Stimulated activated CD4-positive, alpha-beta T cell treated with anti-CD3 and anti-CD28 coated beads, Interleukin-2, amount 100 ng/mL, for 4 hours (primary cell): Measurements from ENCODE around the gene CDON.
A peak's percentile ranks its signal among the peaks of the same experiment; 100 is the strongest.

Experiments used
- DNase-seq: peaks from one replicate; pipeline ENCODE4 v3.0.0-alpha.2; 2020; ENCODE audit warnings: low read depth

CDON gene

GRCh38 chr11:126062679-126063506, at the start of gene CDON:
Gene CDON, minus strand, starts transcription at chr11:126062866. Its CDS starts 39,390 bp downstream, at chr11:126023476.
- DNase-seq = peak; percentile 83

DNA sequence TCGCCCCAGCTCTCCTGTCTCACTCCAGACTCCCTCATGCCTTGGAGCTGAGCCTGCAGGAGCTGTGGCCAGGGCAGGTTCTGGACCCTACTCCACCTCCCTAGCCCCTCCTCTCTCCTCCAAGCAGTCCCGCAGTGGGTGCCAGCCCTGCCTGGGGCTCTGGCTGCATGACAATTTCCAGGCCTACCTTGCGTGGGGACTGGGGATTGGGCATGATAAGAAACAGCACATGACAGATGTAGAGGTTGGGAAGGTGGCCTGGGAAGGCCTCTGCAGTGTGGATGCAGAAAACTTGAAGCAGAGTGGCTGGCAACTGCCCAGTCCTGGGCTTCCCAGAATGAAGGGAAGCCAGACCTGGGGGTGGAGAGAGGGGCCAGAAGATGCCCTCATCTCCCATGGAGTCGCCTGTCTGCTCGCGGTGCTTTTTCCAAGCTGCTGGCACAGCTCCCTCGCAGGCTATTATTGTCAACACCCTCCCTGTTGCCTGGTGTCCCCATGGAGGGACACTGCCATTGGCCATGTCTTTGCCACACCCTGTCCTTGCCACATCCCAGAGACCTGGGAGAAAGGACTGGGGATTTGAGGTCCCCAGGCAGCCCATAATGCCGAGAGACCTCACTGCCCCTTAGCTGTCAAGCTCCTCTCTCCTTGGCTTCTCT, 48.9 kb upstream of the CDON start:
- no peak for DNase-seq

- no peak for DNase-seq
Observed at GRCh38 chr11:126109941-126110731, 47.5 kb upstream of the CDON start.

DNA sequence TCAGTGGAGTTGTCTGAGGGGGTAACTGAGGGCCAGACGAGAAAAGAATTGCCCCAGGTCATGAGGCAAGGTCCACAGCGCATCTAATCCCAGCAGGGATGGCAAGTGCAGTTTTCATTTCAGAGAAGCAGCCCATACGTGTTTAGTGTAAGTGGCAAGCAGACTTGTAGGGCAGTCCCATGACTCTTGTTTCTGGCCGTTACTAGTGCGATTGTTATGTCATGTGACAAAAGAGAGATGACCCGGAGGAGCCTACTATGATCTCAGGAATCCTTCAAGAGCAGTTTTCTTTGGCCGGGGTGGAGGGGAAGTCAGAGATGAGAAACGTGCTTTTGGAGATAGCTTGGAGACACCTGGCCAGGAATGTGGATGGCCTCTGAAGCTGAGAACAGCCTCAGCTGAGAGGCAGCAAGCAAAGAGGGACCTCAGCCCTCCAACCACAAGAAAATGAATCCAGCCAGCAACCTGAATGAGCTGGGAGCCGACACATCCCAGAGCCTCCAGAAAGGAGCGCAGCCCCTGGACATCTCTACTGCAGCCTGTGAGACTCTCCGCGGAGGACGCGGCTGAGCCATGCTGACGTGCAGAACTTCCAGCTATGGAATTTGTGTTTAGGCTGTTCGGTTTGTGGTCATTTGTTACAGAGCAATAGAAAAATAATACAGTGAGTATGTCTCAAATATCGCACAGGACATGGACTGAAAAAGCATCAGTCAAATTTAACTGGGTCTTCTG, 44.1 kb upstream of the CDON start:
- no peak for DNase-seq

GRCh38 chr11:126105748-126106080, 43.0 kb upstream of the CDON start:
- DNase-seq = no peak

DNA sequence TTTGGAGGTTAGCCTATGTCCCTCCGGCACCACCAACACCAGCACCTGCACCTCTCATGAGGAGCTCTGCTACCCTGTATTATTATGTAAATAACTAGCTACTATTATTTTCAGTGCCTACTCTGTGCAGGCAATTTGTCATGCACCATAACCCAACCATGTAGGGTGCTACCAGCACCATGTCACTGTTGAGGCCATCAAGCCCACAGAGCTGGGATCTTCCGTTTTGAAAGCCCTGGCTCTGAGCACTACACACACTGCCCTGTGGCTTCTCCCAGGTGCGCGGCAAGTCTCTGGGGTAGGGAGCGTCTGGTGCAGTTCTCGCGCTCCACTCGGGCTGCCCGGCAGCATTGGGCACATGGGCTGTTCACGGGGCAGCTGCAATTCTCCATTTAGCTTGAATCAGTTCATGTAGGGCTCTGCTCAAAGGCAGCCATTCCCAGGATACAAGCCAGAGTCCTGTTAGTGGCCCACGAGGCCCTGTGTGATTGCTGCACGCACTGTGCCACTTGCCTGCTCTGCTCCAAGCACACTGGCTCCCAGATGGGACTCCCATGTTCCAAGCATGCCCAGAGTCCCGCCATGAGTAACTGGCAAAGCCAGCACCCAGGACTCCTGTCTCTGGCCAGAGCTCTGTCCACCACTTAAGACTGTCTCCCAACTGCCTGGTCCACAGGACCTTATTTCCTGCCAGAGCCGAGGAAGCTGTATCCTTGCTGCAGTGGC, 42.5 kb upstream of the CDON start:
- no peak for DNase-seq

DNA sequence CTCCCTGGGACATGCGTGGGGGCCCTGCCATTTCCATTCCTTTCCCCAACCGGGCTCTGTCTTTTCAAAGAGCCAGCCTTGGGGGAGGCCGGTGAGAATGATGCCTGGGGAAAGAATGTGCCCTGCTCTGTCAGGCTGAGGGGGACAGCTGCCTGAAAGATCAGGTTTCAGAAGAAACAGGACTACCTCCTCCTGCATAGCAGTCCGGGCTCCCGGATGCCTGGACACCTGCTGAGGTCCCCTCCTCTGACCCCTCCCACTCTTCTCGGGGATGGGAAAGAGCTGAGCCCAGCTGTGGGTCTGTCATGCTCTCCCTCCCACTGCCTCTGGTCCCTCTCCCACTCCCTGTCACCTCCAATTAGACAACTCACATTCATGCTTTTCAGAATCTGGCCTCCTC, 41.8 kb upstream of the CDON start:
- DNase-seq = no peak

DNA sequence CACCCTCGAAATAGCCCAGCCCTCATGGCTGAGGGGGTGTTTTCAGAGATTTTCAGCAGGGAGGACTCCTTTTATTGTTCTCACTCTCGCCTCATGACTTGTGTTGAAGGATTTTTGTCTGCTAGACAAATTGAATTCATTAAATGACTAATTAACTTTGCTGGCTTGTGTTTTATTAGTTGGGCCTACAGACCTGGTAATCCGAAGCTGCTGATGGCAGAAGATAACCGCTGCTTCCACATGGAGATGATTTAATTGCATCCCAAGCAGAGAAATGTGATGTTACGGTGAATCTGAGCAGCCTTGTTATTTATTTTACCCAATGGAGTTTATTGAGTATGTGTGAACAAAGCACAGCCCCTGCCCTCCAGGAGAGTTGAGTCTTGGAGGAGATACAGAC, 40.5 kb upstream of the CDON start:
- DNase-seq = no peak

DNA sequence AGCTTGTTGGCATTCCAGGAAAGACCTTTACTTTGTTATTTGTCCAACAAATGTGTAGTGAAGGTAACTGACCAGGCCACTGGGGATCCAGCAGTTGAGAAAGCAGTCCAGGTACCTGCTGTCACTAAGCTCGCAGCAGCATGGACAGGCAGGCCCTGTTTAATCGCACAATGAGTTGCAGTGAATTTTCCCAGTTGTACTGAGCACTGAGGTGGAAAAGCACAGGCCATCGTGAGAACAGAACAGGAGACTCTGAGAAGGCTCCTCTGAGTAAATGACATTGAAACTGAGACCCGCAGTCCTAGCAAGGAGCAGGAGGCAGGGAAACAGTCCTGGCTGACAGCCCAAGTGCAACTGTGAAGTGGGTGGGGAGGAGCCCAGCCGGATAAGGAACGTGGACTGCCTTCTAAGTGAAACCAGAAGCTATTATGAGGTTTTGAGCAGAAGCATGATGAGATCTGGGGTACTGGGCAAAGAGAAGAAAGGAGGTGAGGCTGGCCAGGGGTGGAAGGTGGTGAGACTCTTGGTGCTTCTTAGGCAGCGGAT, 39.8 kb upstream of the CDON start:
- DNase-seq = no peak

- DNase-seq = no peak
Observed at GRCh38 chr11:126101930-126102283, 39.2 kb upstream of the CDON start.

DNA sequence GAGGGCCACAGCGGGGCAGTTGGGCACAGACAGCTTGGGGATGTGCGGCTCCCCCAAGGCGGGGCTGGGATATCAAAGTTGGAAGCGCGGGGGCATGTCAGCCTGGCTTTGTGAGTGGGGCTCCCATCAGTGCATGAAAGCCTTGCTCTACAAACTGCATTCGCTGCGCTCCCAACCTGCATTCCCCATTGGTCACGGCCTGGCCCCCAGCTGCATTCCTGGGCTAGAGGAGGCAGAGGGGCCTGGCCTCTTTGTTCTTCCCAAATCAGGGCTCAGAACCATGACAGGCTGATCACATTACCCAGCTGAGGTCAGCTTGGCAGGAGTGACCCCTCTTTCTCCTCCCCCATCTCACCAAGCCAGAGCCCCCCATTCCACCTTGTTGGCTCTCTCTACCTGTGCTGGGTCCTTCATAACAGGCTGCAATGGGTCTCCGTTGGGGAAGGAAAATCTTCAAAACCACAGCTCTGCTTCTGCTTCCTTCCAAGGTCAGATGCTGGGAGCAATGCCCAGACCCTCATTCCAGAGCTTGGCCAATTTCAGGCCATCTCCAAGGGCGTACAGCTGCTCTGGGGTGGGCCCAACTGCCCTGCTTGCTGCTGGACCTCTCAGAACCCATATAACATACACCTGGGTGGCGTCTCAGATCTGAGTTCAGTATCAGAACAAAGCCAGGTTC, 38.7 kb upstream of the CDON start:
- DNase-seq = no peak

DNA sequence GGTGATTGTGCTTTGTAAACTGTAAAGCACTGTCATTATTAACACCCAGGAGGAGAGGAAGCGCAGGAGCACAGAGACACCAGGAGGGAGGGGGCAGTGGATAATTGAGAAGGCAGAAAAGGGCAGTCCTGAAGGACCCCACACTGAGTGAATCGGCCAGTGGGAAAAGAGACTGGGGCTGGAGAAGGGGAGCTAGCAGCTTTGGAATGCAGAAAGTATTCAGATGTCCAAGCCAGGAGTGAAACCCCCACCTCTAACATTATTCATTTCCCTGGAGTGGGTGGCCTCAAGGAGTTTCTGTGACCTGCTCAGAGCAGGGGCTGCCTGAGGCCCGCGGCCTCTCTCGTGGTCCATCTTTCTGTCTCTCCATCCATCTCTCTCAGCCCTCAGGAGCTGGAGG, 38.0 kb upstream of the CDON start:
- DNase-seq = no peak

DNA sequence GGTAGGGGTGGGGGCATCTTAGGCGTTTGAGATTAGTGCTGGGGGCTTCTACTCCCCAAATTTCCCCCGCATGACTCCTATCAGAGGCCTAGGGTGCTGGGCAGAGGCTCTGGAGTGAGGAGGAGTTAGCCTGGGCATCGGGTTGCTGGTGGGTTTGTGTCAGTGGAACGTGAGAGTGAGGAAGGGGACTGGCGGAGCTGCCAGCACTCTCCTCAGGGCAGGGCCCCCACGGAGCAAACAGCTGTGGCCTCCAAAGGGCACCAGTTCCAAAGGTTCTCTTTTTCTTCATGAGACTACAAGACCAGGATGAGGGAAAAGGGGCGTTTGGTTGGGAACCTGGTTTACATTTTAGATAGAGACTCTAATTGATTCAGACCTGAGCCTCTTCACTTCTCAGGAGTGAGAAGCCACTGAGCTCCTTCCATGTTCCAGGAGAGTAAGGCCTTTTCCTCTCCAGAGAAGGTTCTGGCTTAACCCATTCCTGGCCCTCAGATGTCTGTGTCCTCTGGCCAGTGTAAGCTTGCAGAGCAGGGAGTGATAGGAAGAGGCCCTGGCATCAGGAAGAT, 35.6 kb upstream of the CDON start:
- no peak for DNase-seq

DNA sequence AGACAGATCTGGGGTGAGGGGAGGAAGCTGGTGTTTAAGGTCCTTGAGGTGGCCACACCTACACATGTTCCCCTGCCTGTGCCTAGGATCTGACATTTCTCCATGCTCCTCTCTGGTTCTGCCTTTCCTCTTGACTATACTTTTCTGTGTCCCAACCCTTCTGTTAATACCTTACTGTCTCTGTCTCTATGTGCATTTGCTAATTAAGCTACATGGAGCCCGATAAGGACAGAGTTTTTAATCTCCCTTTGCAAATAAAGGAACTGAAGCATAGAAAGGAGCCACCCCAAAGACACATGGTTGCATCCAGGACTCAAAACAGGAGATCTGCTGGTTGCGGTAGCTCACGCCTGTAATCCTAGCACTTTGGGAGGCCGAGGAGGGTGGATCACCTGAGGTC, 33.1 kb upstream of the CDON start:
- no peak for DNase-seq

DNA sequence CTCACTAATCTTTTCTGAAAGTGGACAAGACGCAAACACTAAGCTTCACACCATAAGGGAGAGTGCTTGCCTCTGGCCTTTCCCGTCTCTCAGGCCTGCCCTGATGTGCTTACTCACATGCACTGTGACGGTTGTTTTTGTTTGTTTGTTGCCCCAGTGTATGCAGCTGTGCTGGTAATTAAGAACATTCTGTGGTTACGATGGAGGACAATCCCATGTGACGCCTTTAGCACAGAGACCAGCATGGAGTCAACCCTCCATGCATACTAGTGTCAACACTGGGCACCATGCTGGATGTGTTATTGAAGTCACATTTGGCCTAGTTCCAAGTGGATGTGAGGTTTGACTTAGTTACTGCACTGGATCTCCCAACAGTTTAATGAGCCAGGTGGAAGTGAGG, 27.8 kb upstream of the CDON start:
- DNase-seq = no peak

DNA sequence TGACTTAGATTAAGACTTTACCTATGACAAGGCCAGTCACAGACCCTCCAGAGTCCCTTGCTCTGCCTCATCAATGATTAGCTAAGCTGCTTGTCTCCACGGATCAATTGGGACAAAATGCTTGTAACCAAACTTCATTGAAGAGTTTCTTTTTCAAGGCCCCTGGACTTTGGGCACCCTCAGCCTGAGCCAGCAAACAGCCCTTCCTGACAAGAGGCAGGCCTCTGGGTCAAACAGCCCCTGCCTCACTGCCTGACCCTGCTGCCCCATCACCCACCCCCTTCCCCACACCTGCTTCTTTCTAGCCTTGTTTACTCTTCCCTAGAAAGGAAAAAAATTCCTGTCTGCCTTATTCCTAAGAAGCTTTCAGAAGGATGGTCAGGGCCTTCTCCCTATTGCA, 26.3 kb upstream of the CDON start:
- DNase-seq = no peak

DNA sequence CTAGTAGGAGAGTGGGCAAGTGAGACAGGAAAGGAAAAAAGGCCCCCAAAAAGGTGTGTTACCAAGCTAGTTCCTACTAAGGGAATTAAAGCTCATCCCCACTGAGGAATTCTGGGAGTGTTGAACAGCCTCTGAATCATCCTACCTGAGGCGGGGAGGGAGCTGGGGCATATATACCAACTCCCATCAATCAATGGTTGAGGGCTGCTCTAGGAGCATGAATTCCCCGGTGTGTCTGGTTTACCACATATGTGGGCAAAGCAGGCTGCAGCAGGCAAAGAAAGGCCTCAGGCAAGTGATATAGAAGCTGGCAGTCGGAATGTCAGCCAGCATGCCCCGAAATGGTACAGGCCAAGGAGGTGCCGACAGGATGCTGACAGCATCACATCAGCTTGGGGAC, 23.6 kb upstream of the CDON start:
- DNase-seq = no peak

DNA sequence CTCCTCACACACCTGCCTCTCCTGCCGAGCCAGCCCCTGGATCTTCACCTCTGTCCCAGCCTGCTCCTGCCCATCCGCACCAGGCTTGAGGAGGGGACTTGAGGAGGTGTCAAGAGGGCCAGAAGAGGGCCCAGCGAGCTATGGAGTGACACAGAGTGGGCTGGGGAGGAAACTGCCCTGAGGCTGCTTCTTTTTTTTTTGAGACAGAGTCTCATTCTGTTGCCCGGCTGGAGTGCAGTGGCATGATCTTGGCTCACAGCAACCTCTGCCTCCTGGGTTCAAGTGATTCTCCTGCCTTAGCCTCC, 21.9 kb upstream of the CDON start:
- DNase-seq = no peak

GRCh38 chr11:126083829-126084607, 21.4 kb upstream of the CDON start:
- DNase-seq = no peak
